ENCODE results near the gene SV2A.

DNA sequence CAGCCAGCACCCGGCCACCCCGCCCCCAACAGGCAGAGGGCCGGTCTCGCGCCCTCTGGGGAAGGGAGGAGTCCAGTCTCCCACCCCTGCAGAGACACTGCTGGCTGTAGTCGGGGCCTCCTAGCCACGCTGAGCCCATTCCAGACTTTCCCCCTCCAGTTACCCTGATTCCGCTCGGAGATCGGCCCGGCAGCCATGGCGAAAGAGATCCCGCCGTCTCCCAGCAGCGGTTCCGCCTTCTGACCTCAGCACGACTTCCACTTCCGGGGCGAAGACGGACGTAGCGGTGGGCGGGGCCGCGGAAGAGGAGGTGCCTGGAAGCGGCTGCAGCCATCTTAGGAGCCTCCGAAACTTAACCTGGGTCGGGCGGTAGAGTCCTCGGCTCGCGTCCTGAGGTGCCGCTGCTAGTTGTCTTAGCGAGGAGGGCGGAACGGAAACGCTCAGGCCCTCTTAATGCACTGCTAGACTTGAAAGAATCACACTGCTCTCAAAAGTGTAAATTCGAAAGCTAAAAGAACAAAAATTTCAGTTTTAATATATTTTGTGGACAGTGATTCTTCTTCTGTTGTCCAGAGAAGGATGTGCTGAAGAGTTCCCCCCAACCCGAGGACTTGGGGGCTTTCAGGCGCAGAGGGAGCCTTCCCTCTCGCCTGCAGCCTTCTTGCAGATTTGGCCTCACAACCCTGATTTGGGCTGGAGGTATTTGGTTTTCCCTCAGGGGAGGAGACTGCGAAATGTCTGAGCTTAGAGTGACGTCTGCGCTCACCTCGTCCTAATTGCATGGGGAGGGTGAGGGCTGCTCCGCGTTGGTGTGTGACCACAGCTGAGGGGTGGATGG is 10.1 kb upstream of the SV2A start, which contains the start of gene SF3B4:
- TF ChIP-seq POLR2AphosphoS5 (IDR thresholded peaks at IDR 0.05; ENCODE audit: low read depth, low read length) (peak; percentile 96), SPI1 (IDR thresholded peaks at IDR 0.05; ENCODE audit: low read depth, low read length) (peak; percentile 64), POLR2A (IDR thresholded peaks at IDR 0.05; ENCODE audit: low read depth, low read length) (peak; percentile 97), POU2F2 (IDR thresholded peaks at IDR 0.05; ENCODE audit: low read depth, low read length) (peak; percentile 51)

Measured in GM12891 (cell line).